ENCODE data around the gene TPM2.

The TPM2 gene

GRCh38 chr9:35718721-35719511 is 29.2 kb upstream of the TPM2 start:
- FAIRE-seq (no peak), DNase-seq (ENCODE audit: insufficient read length, low spot score) (no peak)

- DNase-seq (ENCODE audit: insufficient read length, low spot score) (no peak), FAIRE-seq (no peak)
These were observed 27.6 kb upstream of the TPM2 start for GRCh38 chr9:35717132-35717870.

- FAIRE-seq: no peak
- DNase-seq (ENCODE audit: insufficient read length, low spot score): no peak
These were observed 26.5 kb upstream of the TPM2 start for GRCh38 chr9:35716230-35716629.

GRCh38 chr9:35714579-35715252 is 25.0 kb upstream of the TPM2 start:
- no peak for FAIRE-seq
- DNase-seq (ENCODE audit: insufficient read length, low spot score): no peak

DNA sequence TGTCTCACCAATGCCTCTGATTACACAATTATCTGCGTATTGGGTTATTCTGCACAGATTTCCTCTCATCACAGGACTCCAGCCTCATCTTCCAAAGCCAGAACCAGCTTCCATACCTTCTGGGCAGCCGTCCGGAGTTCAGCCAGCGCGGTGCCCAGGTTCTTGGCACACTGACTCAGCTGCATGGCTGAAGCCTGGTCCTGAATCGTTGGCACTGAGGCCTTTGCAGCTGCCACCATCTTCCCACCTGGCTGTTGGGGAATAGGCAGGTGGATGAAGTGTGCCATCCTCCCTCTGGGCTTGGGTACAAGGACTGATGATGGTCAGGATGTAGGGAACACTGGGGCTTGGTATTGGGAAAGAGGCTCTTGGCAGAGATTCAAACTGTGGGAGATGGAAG is 24.4 kb upstream of the TPM2 start:
- FAIRE-seq: no peak
- DNase-seq (ENCODE audit: insufficient read length, low spot score): no peak

GRCh38 chr9:35713578-35713977 is 23.9 kb upstream of the TPM2 start:
- FAIRE-seq: no peak
- no peak for DNase-seq (ENCODE audit: insufficient read length, low spot score)

- DNase-seq (ENCODE audit: insufficient read length, low spot score) (no peak), FAIRE-seq (no peak)
These were observed 23.2 kb upstream of the TPM2 start for GRCh38 chr9:35712762-35713400.

DNA sequence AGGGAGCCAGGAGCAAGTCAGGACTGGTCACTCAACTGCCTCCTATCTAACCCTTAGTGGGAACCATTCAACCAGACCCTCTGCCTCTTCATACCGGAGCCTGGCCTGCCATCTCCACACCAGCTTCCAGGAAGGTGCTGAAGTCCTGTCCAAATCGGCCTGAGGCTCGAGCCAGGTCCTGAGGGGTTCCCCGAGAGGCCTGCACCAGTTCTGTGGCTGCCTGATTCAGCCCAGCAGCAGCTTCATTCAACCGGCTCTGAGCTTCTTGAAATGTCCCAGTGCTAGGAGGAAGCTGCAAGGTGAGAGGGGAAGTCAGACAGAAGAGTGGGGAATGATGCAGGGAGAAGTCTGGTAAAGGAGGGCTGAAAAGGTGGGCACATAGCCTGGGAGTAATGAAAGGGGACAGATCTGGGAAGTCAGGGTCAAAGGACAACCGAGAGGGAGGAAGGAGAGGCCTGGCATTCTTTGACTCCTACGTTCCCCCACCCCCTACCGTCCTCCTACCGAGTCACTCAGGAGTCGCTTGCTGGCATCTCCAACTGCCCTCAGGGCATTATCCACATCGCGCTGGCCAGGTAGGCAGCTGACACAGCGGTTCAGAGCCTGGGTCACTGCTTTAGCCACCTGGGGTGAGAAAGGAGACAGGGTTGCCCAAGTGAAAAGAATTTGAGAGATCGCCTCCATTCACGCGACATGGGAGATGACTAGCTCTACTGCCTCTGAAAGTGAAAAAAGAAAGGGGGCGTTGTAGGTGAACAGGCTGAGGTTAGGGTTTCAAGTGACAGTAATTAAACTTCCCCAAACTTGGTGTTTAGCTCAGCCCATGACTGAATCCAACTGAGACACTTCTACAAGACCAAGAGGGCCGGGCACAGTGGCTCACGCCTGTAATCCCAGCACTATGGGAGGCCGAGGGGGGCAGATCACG is 22.0 kb upstream of the TPM2 start:
- no peak for FAIRE-seq
- DNase-seq (ENCODE audit: insufficient read length, low spot score): no peak

DNA sequence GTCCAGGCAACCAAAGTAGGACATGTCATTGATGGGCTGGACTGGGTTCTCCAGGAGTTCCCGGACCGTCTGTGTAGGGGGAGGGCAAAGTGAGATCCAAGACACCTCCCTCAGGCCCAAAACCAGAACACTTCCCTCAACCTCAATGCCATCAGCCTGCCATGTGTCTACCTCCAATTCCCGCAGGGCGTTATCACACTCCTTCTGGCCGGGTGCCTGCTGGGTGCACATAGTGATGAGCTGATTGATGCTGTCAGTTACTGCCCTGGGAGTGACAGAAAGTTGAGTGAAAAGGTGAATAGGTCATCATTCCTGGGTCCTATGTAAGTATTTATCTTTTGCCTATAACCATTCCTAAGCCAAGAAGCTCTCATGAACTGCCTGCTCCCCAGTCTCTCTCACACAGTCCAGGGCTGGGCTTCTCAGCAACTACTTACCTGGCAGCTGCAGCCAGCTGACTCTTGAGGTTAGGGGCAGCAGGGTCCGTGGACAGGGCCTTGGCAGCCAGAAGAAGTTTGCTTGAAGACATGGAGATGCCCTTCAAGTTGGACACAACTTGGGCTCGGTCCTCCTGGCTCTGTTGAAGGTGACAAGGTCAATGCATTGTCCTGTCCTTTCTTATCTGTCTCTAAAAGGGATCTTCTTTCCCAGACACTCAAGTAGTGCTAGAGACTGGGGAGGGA is 21.2 kb upstream of the TPM2 start:
- no peak for DNase-seq (ENCODE audit: insufficient read length, low spot score)
- no peak for FAIRE-seq

GRCh38 chr9:35708146-35708545 is 18.4 kb upstream of the TPM2 start:
- FAIRE-seq: no peak
- no peak for DNase-seq (ENCODE audit: insufficient read length, low spot score)

DNA sequence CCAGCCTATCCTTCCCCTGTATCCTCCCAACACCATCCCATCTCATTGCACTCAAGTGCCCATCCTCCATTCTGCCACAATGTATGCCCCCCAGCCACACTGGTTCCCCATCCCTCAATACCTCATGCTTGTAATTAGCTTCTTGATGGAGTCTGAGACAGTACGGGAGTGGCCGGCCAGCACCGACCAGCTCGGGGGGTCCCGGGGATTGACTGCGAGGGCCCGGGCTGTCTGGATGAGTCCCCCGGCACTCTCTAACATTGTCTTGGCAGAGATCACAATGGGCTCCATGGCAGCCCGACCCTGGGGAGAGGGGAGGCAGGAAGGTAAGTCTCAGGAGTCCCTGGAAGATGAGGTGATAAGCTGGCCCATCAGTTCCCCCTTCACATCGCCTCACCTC is 17.2 kb upstream of the TPM2 start:
- no peak for FAIRE-seq
- no peak for DNase-seq (ENCODE audit: insufficient read length, low spot score)

DNA sequence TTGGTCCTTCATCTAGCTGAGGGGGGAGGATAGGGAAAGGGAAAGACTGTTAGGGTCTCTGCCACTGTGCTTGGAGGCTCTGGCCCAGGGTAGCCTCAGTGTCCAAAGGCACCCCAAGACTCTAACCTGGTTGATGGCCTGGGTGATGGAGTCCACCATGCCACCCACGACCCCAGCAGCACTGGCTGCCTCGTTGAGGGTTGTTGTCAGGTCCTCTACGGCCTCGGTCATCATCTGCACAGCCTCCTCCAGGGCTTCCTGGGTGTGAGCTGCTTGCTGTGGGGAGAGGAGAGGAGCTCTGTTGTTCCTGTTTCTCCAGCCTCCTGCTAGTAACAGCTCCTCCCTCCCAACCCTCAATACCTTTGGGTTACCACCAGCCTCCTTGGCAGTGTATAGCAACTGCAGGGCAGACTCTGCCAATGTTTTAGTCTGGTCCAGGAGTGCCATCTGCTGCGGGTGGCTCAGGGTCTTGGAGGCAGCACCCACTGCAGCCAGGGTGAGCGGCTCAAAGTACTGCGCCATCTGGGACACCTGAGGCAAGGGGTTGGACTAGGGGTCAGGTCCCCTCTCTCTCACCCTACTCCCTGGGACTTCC is 16.2 kb upstream of the TPM2 start:
- FAIRE-seq (no peak), DNase-seq (ENCODE audit: insufficient read length, low spot score) (no peak)

GRCh38 chr9:35705372-35705771 is 15.6 kb upstream of the TPM2 start:
- FAIRE-seq (no peak), DNase-seq (ENCODE audit: insufficient read length, low spot score) (no peak)

DNA sequence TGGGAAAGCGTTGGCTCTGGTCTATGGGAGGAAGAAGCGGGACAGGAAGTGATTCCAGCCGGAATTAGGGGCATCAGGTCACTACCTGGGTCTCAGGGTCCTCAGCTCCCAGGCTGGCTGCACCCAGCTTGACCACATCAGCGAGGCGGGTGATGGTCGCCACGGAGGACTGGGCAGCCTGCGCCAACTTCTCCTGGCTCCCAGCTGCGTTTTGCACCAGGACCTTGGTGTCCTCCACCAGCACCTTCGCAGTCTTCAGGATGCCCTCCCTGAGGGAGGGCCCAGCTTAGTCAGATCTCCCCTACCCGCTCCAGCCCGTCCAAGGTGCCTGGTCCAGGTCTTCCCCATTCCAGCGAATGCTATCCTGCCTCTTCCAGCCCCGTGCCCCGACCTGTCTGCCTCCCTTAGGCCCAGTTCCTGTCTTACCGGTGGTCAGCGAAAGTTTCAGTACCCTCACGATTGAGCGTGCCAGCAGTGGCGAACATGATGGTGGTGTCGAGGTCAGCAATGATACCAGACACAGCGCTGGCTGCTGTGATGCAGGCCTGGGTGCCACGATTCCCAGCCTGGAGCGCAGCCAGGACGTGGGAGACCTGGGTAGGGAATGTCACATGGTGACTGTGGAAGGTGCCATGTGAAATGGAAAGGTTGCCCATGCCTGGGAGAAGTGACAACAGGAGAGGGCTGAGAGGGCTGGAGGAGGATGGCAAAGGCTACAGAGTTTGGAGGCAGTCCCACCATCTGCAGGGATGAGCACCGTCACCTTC is 14.4 kb upstream of the TPM2 start:
- DNase-seq (ENCODE audit: insufficient read length, low spot score) (no peak), FAIRE-seq (no peak)

- no peak for DNase-seq (ENCODE audit: insufficient read length, low spot score)
- FAIRE-seq: no peak
These were observed 13.0 kb upstream of the TPM2 start for GRCh38 chr9:35702696-35703095.

DNA sequence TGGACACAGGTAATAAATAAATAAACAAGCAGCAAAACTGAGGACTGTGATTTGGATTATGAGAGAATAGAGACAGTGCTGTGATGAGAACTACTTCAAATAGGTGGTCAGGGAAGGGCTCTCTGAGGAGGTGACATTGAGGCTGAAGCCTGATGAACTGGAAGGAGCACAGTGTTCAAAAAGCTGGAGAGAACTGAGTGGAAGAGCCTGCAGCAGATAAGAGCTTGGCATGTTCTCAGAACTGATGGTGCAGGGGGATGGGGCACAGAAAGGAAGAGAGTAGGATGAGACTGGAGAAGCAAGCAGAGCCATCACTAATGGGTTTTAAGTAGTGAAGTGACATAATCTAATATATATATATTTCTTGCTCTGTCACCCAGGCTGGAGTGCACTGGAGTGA is 11.2 kb upstream of the TPM2 start:
- DNase-seq (ENCODE audit: insufficient read length, low spot score) (no peak), FAIRE-seq (no peak)

DNA sequence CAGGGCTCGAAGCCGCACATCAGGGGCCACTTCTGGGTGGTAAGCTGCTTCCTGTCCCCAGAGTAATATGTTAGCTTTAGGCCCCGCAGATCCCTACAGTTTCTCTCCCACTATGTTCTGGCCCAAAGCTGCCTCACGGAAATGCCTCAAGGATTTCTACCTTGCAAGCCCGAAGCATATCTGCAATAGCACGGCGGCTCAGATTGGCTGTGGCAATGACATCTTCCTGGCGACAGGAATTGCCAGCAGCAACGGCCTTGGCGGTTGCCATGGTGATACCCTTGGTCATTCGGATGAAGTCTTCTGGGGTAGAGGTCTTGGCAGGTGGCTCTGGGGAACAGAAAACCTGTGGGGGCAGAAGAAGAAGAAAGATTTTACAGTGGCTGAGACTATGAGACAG is 10.3 kb upstream of the TPM2 start:
- FAIRE-seq: no peak
- DNase-seq (ENCODE audit: insufficient read length, low spot score): no peak

GRCh38 chr9:35698231-35698630 is 8.5 kb upstream of the TPM2 start:
- DNase-seq (ENCODE audit: insufficient read length, low spot score) (no peak), FAIRE-seq (no peak)

GRCh38 chr9:35697486-35697885 is 7.8 kb upstream of the TPM2 start:
- DNase-seq (ENCODE audit: insufficient read length, low spot score): no peak
- FAIRE-seq: no peak

All from HTR-8/SVneo (cell line).